ENCODE data around the gene SLC15A1.

- TF ChIP-seq, protein P1, sequence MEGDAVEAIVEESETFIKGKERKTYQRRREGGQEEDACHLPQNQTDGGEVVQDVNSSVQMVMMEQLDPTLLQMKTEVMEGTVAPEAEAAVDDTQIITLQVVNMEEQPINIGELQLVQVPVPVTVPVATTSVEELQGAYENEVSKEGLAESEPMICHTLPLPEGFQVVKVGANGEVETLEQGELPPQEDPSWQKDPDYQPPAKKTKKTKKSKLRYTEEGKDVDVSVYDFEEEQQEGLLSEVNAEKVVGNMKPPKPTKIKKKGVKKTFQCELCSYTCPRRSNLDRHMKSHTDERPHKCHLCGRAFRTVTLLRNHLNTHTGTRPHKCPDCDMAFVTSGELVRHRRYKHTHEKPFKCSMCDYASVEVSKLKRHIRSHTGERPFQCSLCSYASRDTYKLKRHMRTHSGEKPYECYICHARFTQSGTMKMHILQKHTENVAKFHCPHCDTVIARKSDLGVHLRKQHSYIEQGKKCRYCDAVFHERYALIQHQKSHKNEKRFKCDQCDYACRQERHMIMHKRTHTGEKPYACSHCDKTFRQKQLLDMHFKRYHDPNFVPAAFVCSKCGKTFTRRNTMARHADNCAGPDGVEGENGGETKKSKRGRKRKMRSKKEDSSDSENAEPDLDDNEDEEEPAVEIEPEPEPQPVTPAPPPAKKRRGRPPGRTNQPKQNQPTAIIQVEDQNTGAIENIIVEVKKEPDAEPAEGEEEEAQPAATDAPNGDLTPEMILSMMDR (optimal IDR thresholded peaks at IDR 0.05 in 1 of 3, IDR thresholded peaks at IDR 0.05 in 1 of 3, conservative IDR thresholded peaks at IDR 0.05 in 1 of 3; ENCODE audit: extremely low read depth in 1 of 3, insufficient read depth in 2 of 3, low read length in 3 of 3): no peak
- TF ChIP-seq EZH2 (IDR thresholded peaks at IDR 0.05; ENCODE audit: low read length): no peak
These were observed 14.2 kb upstream of the SLC15A1 start for GRCh38 chr13:98766697-98767096.

All from keratinocyte (primary cell).